Testis (tissue), 3 donors: ENCODE measurements around the gene RAB33B. TPM values are rescaled to one million over a fixed set of nuclear protein-coding genes. Genes with fewer than 3 reads are reported as not detected.

ENCODE experiments used
- DNase-seq: peaks from one replicate; pipeline ENCODE4 v3.0.0-alpha.2; 2019
- H3K27ac ChIP-seq, 2 donors: fragments of 200-600 bp; sonication (generic); one replicate each; pipeline ENCODE4 v1.5.1; 2019
- H3K27me3 ChIP-seq: fragments of 200-600 bp; sonication (generic); one replicate; pipeline ENCODE4 v1.5.1; 2019
- H3K36me3 ChIP-seq: fragments of 200-600 bp; sonication (generic); one replicate; pipeline ENCODE4 v1.5.1; 2017; ENCODE audit warnings: low read depth; ENCODE audit errors: missing control alignments
- H3K4me1 ChIP-seq: fragments of 200-600 bp; sonication (generic); one replicate; pipeline ENCODE4 v1.5.1; 2019
- H3K4me3 ChIP-seq, 2 donors: fragments of 200-600 bp; sonication (generic); one replicate each; pipeline ENCODE4 v1.5.1; 2017 to 2019
- H3K9me3 ChIP-seq: fragments of 200-600 bp; sonication (generic); one replicate; pipeline ENCODE4 v1.5.1; 2017
- CTCF ChIP-seq, 3 experiments: fragments of 450-650 bp in 2 of 3; fragments of 200-600 bp in 1 of 3; sonication (generic) in 1 of 3; IDR thresholded peaks; one replicate each; pipeline ENCODE4 v1.5.1; 2016 to 2019; ENCODE audit warnings: antibody characterized with exemption in 3 of 3, mild to moderate bottlenecking in 2 of 3, moderate library complexity in 1 of 3
- POLR2A ChIP-seq: fragments of 450-650 bp; IDR thresholded peaks from one replicate; pipeline ENCODE4 v1.6.1; 2017; ENCODE audit warnings: antibody characterized with exemption, mild to moderate bottlenecking, moderate library complexity
- WGBS, 2 donors: methylation state at CpG; one replicate each; pipeline ENCODE4 v1.1.5; 2018; 5-methylcytosine and 5-hydroxymethylcytosine counted together
- intact Hi-C: fragments of 100-400 bp; cut with DNase I; formaldehyde crosslinking; loops from one replicate; pipeline ENCODE4 v1.15.1; 2023; ENCODE audit warnings: low total_unique reads
- polyA plus RNA-seq: library from polyadenylated mRNA; stranded (reverse); fragments of 350-450 nt; fragmentation: Illumina TruSeq; extraction: RNeasy Lipid Tissue Mini Kit (QIAGEN cat#74804); gene quantifications from one replicate; pipeline ENCODE4 v1.2.3, GENCODE V29; 2014; ENCODE audit warnings: low read depth, low replicate concordance; ENCODE audit not compliant: insufficient read depth
- total RNA-seq, 2 donors: library from RNA; depleted of rRNA; stranded (reverse); fragments of >200 nt; gene quantifications; one replicate each; pipeline ENCODE4 v1.2.3, GENCODE V29; 2016

The RAB33B gene
- total and polyA plus RNA-seq, 3 donors from 2014 or later = 8.8 to 12.1 (median 10.9) TPM

- H3K9me3 ChIP-seq = no peaks in the 10 kb centered on the region
- H3K27ac ChIP-seq = no peak overlapping the region
- TF ChIP-seq POLR2A = no peak
- no peak for TF ChIP-seq CTCF (IDR thresholded peaks at IDR 0.05)
- intact Hi-C loops = no loop called here
- WGBS, 2 donors = 74 to 84% methylated on average over 2 of the region's 2 CpGs
- H3K4me1 ChIP-seq = no peaks in the 10 kb centered on the region
- no peak overlapping the region for H3K4me3 ChIP-seq
- H3K36me3 ChIP-seq = no peaks in the 10 kb centered on the region
- peak; percentile 42 for DNase-seq
- no peaks in the 10 kb centered on the region for H3K27me3 ChIP-seq
These were observed 34.5 kb upstream of the RAB33B start for GRCh38 chr4:139419388-139419914.

GRCh38 chr4:139420652-139421051 lies 33.3 kb upstream of the RAB33B start:
- Histone ChIP-seq H3K4me3 (no peak overlapping the region), H3K27ac (no peak overlapping the region), H3K4me1 (no peaks in the 10 kb centered on the region), H3K9me3 (no peaks in the 10 kb centered on the region), H3K27me3 (no peaks in the 10 kb centered on the region), H3K36me3 (no peaks in the 10 kb centered on the region)
- TF ChIP-seq CTCF (IDR thresholded peaks at IDR 0.05) (no peak), POLR2A (no peak)
- intact Hi-C loops = no loop called here
- DNase-seq = no peak
- WGBS, 2 donors = 92 to 100% methylated on average over 1 of the region's 1 CpG

GRCh38 chr4:139436122-139436521 lies 17.8 kb upstream of the RAB33B start:
- WGBS, 2 donors = 74 to 81% methylated on average over 17 to 23 of the region's 23 CpGs
- no peak for TF ChIP-seq POLR2A
- TF ChIP-seq CTCF (IDR thresholded peaks at IDR 0.05) = no peak
- no peaks in the 10 kb centered on the region for H3K36me3 ChIP-seq

GRCh38 chr4:139438141-139438540 lies 15.8 kb upstream of the RAB33B start:
- no peaks in the 10 kb centered on the region for H3K36me3 ChIP-seq
- no peaks in the 10 kb centered on the region for H3K9me3 ChIP-seq
- H3K4me3 ChIP-seq = no peak overlapping the region
- no peaks in the 10 kb centered on the region for H3K4me1 ChIP-seq
- no peak overlapping the region for H3K27ac ChIP-seq
- 81 to 96% methylated on average over 2 of the region's 2 CpGs for WGBS, 2 donors
- H3K27me3 ChIP-seq = no peaks in the 10 kb centered on the region
- intact Hi-C loops = no loop called here
- TF ChIP-seq CTCF (IDR thresholded peaks at IDR 0.05) = no peak
- TF ChIP-seq POLR2A = no peak
- DNase-seq = no peak

More at GRCh38 chr4:139436122-139436521, 17.8 kb upstream of the RAB33B start:
- Histone ChIP-seq H3K4me3 (no peak overlapping the region), H3K4me1 (no peaks in the 10 kb centered on the region), H3K27me3 (no peaks in the 10 kb centered on the region), H3K9me3 (no peaks in the 10 kb centered on the region), H3K27ac (no peak overlapping the region)
- DNase-seq = no peak
- intact Hi-C loops = no loop called here

- Histone ChIP-seq H3K27ac (no peak overlapping the region), H3K4me3 (no peak overlapping the region), H3K36me3 (no peaks in the 10 kb centered on the region), H3K9me3 (no peaks in the 10 kb centered on the region), H3K27me3 (no peaks in the 10 kb centered on the region), H3K4me1 (no peaks in the 10 kb centered on the region)
- intact Hi-C loops = no loop called here
- 95 to 98% methylated on average over 4 of the region's 4 CpGs for WGBS, 2 donors
- TF ChIP-seq POLR2A (no peak), CTCF (IDR thresholded peaks at IDR 0.05) (no peak)
- DNase-seq = no peak
These were observed 12.9 kb upstream of the RAB33B start for GRCh38 chr4:139441029-139441428.
